ENCODE results near the gene GALNT18.

GALNT18 gene

GRCh38 chr11:11563200-11563975 lies 58.4 kb downstream of the GALNT18 start:
- no peak for DNase-seq (ENCODE audit: low read depth)

GRCh38 chr11:11561991-11562390 lies 59.8 kb downstream of the GALNT18 start:
- DNase-seq (ENCODE audit: low read depth) = no peak

DNA sequence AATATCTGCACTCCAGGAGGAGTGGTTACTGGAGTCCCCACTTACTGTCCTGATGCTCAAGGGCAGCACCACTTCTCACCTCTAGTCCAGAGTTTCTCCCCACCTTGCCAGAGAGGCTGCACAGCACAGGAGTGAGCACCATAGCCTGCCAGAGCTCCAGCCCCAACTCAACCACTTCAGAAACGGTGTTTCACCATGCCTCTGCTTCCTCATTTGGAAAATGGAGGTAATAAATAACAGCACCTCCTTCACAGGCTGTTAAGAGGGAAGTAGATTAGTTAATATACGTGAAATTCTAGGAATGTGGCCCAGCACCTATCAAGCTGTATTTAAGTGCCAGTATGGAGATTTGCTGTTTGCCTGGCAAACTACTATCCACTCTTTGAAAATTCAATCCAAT lies 63.0 kb downstream of the GALNT18 start:
- no peak for DNase-seq (ENCODE audit: low read depth)

DNA sequence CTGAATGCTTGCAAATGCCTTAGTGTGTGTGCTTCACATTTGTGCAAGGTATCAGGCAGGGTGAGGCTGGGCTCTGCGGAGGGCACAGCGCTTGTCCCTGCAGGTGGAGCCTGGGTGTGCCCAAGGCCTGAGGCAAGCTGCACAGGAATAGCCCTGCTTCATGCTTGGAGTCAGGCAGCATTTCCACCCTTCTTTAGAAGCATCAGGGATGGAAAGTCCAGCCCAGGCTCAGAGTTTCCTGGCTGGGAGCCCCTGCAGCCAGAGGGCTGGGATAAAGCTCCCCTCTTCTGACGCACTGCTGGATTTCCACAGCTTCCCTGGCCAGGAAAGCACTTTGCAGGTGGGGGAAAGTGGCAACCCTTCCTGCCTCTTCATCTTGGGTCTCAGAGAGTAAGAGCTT lies 63.4 kb downstream of the GALNT18 start:
- no peak for DNase-seq (ENCODE audit: low read depth)

DNA sequence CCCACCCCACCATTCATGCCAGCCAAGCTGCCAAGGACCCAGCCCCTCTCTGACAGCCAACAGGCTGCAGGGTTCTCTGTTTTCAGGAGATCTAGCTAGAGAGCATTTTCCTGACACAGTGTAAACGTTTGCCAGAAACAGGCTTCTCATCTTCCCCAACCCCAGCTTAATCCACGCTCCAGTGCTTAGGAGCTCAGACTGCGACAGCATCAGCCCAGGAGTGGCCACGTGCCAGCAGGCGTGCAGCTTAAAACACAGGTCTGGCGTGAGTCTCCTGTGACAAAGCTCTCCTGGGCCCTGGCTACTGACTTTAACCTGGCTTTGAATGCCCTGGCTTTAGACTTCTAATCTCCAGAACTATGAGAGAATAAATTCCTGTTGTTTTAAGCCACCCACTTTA lies 66.6 kb downstream of the GALNT18 start:
- no peak for DNase-seq (ENCODE audit: low read depth)

GRCh38 chr11:11553573-11553972 lies 68.2 kb downstream of the GALNT18 start:
- DNase-seq (ENCODE audit: low read depth) = no peak

- DNase-seq (ENCODE audit: low read depth) = no peak
Measured at GRCh38 chr11:11552529-11553087, 69.2 kb downstream of the GALNT18 start.

DNA sequence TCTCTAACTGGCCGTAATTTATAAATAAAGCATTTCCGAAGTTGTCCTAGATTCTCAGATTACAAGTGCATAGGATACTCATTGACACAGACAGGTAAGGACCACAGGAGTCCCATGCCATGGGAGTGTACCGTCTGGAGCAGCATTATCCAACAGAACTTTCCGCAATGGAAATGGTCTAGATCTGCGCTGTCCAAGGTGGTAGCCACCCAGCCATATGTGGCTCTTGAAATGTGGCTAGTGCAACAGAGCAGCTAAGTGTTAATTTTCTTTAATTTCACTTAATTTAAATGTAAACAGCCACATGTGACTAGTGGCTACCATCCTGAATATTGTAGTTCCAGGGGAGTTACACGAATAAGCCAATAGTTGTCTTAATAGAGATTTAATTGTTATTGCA lies 71.3 kb downstream of the GALNT18 start:
- DNase-seq (ENCODE audit: low read depth) = no peak

- DNase-seq (ENCODE audit: low read depth) = no peak
Measured at GRCh38 chr11:11545285-11546275, 76.2 kb downstream of the GALNT18 start.

DNA sequence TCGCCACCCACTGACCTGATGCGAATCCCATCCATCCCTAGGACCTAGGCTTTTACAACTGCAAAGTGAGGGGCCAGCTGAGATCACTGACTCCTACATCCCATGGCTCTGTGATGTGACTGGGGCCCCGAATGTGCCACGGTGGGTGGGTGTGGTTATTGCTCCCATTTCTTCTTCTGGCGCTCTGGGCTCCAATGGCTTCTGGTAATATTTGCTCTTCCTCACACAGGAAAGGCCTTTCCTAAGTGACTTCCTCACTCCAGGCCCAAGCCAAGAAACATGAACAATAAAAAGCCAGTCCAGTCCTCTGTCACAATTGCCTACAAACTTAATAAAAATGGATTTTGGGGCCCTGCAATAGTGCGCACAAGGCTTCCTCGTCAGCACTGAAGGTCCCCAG lies 78.1 kb downstream of the GALNT18 start:
- no peak for DNase-seq (ENCODE audit: low read depth)

DNA sequence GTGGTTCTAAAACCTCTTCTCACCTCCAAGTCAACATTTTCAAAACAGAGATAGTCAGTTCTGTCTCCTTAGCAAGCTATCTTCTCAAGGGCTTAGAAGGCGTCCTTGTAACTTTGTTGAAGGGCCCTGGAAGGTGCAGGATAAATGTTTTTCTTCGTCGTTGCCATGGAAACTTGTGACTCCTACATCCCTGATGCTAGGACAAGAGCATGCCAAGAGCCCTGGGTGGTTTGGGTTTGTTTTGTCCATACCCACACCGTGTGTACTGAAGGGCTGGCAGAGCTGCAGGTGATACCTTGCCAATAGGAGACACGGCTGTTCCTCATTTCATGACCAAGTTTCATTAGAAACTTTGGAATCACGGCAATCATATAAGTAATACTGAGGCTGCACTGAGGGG lies 81.6 kb downstream of the GALNT18 start:
- no peak for DNase-seq (ENCODE audit: low read depth)

DNA sequence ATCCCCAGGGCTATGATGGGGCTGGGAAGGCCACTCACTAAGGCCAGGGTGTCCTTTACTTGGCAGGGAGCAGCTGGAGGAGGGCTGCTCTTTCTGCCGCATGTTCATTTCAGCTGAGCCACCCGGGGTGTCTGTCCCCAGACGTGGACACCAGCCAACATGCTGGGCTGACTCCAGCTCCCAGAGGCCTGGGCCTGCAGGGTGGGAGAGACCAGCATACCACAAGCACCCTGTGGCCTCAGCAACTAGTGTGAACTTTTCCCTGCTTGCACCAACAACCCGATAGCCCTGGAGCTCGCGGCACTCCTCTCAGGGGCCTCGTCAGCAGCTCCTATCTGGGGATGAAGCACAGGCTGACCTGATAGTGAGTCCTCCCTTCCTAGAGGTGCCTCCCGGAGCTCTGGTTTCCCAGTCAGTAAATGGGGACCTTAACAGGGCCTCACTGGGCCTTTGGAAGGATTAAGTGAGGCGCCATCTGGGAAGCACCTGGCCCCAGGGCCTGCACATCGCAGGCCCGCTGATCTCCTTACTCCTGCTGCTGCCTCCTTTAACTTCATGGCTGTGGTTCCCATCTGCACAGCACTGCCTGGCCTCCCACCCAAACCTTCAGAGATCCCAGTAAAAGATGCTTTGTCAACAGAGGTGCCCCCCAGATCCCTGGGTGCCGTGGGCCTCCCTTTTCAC lies 83.4 kb downstream of the GALNT18 start:
- DNase-seq (ENCODE audit: low read depth) = no peak

DNA sequence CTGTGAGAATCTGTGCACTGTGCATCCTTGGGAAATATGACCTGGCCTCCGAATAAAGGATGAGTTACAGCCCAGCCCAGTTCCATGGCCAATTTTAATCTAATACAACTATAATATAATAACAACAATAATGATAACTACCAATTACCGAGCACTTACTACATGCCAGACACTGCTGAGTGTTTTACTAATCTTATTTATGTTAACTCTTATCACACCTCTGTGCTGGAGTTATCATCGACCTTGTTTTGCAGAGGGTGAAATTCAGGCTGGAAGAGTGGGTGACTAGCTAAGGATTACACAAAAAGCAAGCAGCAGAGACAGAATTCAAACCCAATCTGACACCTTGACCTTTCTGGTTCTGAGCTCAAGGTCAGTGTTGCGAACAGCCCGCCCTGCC lies 83.9 kb downstream of the GALNT18 start:
- DNase-seq (ENCODE audit: low read depth) = no peak

- no peak for DNase-seq (ENCODE audit: low read depth)
Measured at GRCh38 chr11:11537372-11537771, 84.4 kb downstream of the GALNT18 start.

DNA sequence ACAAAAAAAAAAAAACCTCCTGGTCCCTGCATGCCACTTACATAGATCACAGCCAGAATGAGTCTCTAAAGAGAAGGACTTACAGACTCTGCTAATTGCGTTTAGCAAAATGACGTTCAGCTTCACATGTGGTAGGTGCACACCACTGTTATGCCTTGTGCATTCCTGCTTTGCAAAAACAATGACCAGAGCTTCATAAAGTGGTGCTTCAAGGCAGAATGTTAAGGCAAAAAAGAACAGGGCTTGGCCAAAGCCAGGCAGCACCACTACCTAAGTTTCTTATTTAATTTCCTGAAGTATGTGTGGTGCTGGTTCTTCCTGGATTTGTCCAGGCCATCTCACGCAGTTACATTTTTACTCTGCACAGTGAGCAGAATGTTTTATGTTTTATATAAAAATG lies 85.2 kb downstream of the GALNT18 start:
- DNase-seq (ENCODE audit: low read depth) = no peak

- no peak for DNase-seq (ENCODE audit: low read depth)
Measured at GRCh38 chr11:11535611-11536010, 86.2 kb downstream of the GALNT18 start.

DNA sequence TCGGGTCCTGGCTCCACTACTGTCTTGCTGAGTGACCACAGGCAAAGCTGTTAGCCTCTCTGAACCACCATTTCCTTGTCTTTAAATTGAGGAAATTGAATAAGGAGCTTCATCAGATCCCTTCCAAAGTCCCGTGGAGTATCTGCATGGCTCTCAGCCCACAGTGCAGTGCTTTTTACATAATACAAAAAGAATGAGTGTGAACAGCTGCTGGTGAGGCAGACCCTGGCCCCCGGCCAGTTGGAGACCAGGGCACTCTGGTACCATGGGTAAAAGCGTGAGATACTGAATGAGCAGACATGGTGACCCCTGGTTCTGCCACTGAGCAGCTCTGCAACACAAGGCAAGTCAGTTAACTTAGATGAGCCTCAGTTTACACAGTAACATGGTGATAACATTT lies 86.8 kb downstream of the GALNT18 start:
- DNase-seq (ENCODE audit: low read depth) = no peak

DNA sequence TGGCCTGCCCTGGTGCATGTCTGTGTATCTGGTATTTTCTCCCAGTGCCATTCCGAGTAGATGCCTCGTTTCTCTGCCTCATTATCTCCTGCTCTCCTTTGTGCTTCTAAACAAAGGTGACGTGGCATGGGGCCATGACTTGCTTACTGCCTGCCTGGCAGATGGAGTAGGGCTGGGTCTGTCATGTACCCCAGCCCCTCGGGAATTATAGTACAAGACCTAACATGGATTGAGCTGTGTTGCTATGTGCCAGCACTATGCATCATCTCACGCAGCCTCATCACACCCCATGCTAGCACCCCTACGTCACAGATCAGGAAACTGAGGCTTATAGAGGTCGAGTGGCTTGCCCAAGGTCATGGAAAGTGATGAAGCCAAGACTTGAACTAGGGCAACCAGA lies 88.1 kb downstream of the GALNT18 start:
- DNase-seq (ENCODE audit: low read depth) = no peak

GRCh38 chr11:11533057-11533456 lies 88.7 kb downstream of the GALNT18 start:
- no peak for DNase-seq (ENCODE audit: low read depth)

GRCh38 chr11:11532574-11532973 lies 89.2 kb downstream of the GALNT18 start:
- no peak for DNase-seq (ENCODE audit: low read depth)

DNA sequence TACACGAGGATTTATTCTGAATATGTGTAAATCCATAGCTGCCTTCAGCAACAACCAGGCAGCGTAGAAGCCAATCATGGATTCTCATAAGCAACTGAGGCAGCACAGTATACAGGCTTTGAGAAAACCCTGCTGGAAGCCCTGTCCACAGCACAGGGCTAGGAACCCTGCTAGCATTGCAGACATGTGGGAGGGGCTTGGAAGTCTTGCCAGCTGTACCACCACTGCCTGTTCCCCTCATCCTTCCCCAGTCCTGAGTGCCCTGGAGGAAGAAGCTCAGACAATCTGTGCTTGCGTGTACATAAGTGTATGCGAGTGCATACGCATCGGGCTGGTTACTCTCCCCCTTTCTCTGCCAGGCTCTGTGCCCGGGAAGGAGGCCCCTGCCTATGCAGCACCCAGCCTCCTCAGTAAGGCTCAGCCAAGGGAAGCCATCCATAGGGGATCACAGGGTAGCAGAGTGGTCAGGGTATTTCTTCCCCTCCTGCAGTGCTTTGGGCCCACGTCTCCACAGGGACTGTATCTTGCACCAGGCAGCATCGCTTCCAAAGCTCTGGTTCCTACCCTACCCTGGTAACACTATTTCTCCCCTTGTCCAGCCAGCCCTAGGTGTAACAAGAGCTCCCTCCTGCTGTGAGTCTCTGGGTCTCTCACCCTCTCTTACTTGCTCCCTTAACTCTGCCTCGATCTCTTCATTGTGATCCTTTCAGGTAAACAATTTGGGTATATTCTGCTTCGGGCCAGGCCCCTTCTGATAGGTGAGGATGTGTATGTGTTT lies 90.5 kb downstream of the GALNT18 start:
- no peak for DNase-seq (ENCODE audit: low read depth)

All from activated T-helper 9 cell treated with anti-CD3 and anti-CD28 coated beads, Interleukin-2, amount 50 U/mL, for 16 hours (primary cell).